Esophagus (tissue), 2 donors: ENCODE data around the gene BCS1L. TPM values are rescaled to one million over a fixed set of nuclear protein-coding genes. Genes with fewer than 3 reads are reported as not detected.

Experiments
- H3K27ac ChIP-seq, 2 donors: one replicate each; pipeline ENCODE4 v1.5.1; 2013; ENCODE audit warnings: low read depth in 2 of 2, mild to moderate bottlenecking in 2 of 2, inconsistent platforms in 1 of 2, low read length in 1 of 2, moderate library complexity in 1 of 2
- H3K27me3 ChIP-seq, 2 donors: one replicate each; pipeline ENCODE4 v1.6.1; 2013; ENCODE audit warnings: low read length in 2 of 2, control low read depth in 1 of 2, mild to moderate bottlenecking in 1 of 2; ENCODE audit not compliant: insufficient read depth in 2 of 2, control insufficient read depth in 1 of 2
- H3K36me3 ChIP-seq, 2 donors: one replicate each; pipeline ENCODE4 v1.6.1; 2013; ENCODE audit warnings: low read length in 1 of 2; ENCODE audit not compliant: control insufficient read depth in 2 of 2, insufficient read depth in 2 of 2
- H3K4me1 ChIP-seq, 2 donors: one replicate each; pipeline ENCODE4 v1.6.1; 2013; ENCODE audit warnings: low read length in 1 of 2; ENCODE audit not compliant: control insufficient read depth in 2 of 2, insufficient read depth in 2 of 2
- H3K4me3 ChIP-seq, 2 donors: one replicate each; pipeline ENCODE4 v1.5.1; 2013; ENCODE audit warnings: low read length in 2 of 2, mild to moderate bottlenecking in 2 of 2, low read depth in 1 of 2, moderate library complexity in 1 of 2
- H3K9me3 ChIP-seq, 2 donors: one replicate each; pipeline ENCODE4 v1.6.1; 2013; ENCODE audit warnings: mild to moderate bottlenecking in 2 of 2, low read depth in 1 of 2, low read length in 1 of 2, moderate library complexity in 1 of 2; ENCODE audit not compliant: control insufficient read depth in 2 of 2, insufficient read depth in 1 of 2
- WGBS, 2 donors: extraction: QIAGEN DNeasy Blood & Tissue Kit; methylation state at CpG; one replicate each; pipeline ENCODE4 v1.1.7; 2013; 5-methylcytosine and 5-hydroxymethylcytosine counted together
- polyA plus RNA-seq, 2 donors: library from polyadenylated mRNA; stranded (reverse); fragments of 200-250 nt; gene quantifications; one replicate each; pipeline ENCODE4 v1.2.3, GENCODE V29; 2013
- donor health status: healthy with polysubstance abuse.
- donor health status: Bipolar disorder and iron deficiency.

Gene BCS1L
- polyA plus RNA-seq, 2 donors, result 38.5 to 53.8 TPM

GRCh38 chr2:218635719-218636118 lies 23.8 kb upstream of the BCS1L start:
- Histone ChIP-seq H3K9me3 (no peaks in the 10 kb centered on the region), H3K27ac (no peak overlapping the region), H3K27me3 (no peaks in the 10 kb centered on the region), H3K4me3 (no peak overlapping the region), H3K36me3 (peaks cover 28 to 31% of the 10 kb centered on the region in 2 donors), H3K4me1 (no peaks in the 10 kb centered on the region)
- WGBS, 2 donors, result 92 to 93% methylated on average over 5 of the region's 5 CpGs

- 98% methylated on average over 18 of the region's 18 CpGs for WGBS, 2 donors
- H3K27me3 ChIP-seq, result no peaks in the 10 kb centered on the region
- H3K4me1 ChIP-seq, result no peaks in the 10 kb centered on the region
- H3K9me3 ChIP-seq, result no peaks in the 10 kb centered on the region
- H3K27ac ChIP-seq, result no peak overlapping the region
- no peak overlapping the region for H3K4me3 ChIP-seq
- H3K36me3 ChIP-seq, result peaks cover 38 to 47% of the 10 kb centered on the region in 2 donors
Observed at GRCh38 chr2:218638372-218638771, 21.1 kb upstream of the BCS1L start.

GRCh38 chr2:218642121-218642656 lies 17.3 kb upstream of the BCS1L start:
- Histone ChIP-seq H3K27ac (no peak overlapping the region), H3K27me3 (no peaks in the 10 kb centered on the region), H3K36me3 (peaks cover 34 to 58% of the 10 kb centered on the region in 2 donors), H3K9me3 (no peaks in the 10 kb centered on the region), H3K4me3 (no peak overlapping the region), H3K4me1 (no peaks in the 10 kb centered on the region)
- WGBS, 2 donors, result 90 to 91% methylated on average over 18 of the region's 18 CpGs

GRCh38 chr2:218642786-218643185 lies 16.7 kb upstream of the BCS1L start:
- Histone ChIP-seq H3K4me1 (no peaks in the 10 kb centered on the region), H3K36me3 (peaks cover 34 to 57% of the 10 kb centered on the region in 2 donors), H3K4me3 (no peak overlapping the region), H3K27ac (no peak overlapping the region), H3K27me3 (no peaks in the 10 kb centered on the region), H3K9me3 (no peaks in the 10 kb centered on the region)
- WGBS, 2 donors, result 89 to 91% methylated on average over 17 of the region's 17 CpGs

- Histone ChIP-seq H3K4me3 (no peak overlapping the region), H3K36me3 (peaks cover 29 to 57% of the 10 kb centered on the region in 2 donors), H3K27ac (no peak overlapping the region), H3K27me3 (no peaks in the 10 kb centered on the region), H3K9me3 (no peaks in the 10 kb centered on the region), H3K4me1 (no peaks in the 10 kb centered on the region)
- WGBS, 2 donors, result 92% methylated on average over 8 to 10 of the region's 10 CpGs
Observed at GRCh38 chr2:218643751-218644310, 15.7 kb upstream of the BCS1L start.

- H3K4me1 ChIP-seq, result no peaks in the 10 kb centered on the region
- H3K36me3 ChIP-seq, result peaks cover 29 to 59% of the 10 kb centered on the region in 2 donors
- no peaks in the 10 kb centered on the region for H3K9me3 ChIP-seq
- no peak overlapping the region for H3K27ac ChIP-seq
- H3K27me3 ChIP-seq, result no peaks in the 10 kb centered on the region
- 86 to 92% methylated on average over 11 of the region's 11 CpGs for WGBS, 2 donors
- H3K4me3 ChIP-seq, result no peak overlapping the region
Observed at GRCh38 chr2:218644721-218645120, 14.8 kb upstream of the BCS1L start.

GRCh38 chr2:218645126-218645525 lies 14.4 kb upstream of the BCS1L start:
- Histone ChIP-seq H3K36me3 (peaks cover 30 to 60% of the 10 kb centered on the region in 2 donors), H3K9me3 (no peaks in the 10 kb centered on the region), H3K27ac (no peak overlapping the region), H3K4me3 (no peak overlapping the region), H3K27me3 (no peaks in the 10 kb centered on the region), H3K4me1 (no peaks in the 10 kb centered on the region)
- 73 to 79% methylated on average over 1 of the region's 1 CpG for WGBS, 2 donors

- peaks cover 25 to 52% of the 10 kb centered on the region in 2 donors for H3K36me3 ChIP-seq
- WGBS, 2 donors, result 71 to 73% methylated on average over 9 of the region's 9 CpGs
- no peak overlapping the region for H3K27ac ChIP-seq
- H3K27me3 ChIP-seq, result no peaks in the 10 kb centered on the region
- no peaks in the 10 kb centered on the region for H3K4me1 ChIP-seq
- H3K4me3 ChIP-seq, result no peak overlapping the region
- H3K9me3 ChIP-seq, result no peaks in the 10 kb centered on the region
Observed at GRCh38 chr2:218648088-218648786, 11.2 kb upstream of the BCS1L start.

- H3K4me1 ChIP-seq, result no peaks in the 10 kb centered on the region
Observed at GRCh38 chr2:218648787-218649100, 10.7 kb upstream of the BCS1L start.

GRCh38 chr2:218655751-218656150 lies 3.7 kb upstream of the BCS1L start:
- Histone ChIP-seq H3K36me3 (peaks cover 11 to 17% of the 10 kb centered on the region in 2 donors), H3K27ac (no peak overlapping the region), H3K4me1 (peaks cover 0 to 6% of the 10 kb centered on the region in 2 donors), H3K9me3 (no peaks in the 10 kb centered on the region), H3K27me3 (no peaks in the 10 kb centered on the region), H3K4me3 (no peak overlapping the region)
- WGBS, 2 donors, result 97% methylated on average over 2 of the region's 2 CpGs

More at GRCh38 chr2:218648787-218649100, 10.7 kb upstream of the BCS1L start:
- Histone ChIP-seq H3K4me3 (no peak overlapping the region), H3K36me3 (peaks cover 22 to 48% of the 10 kb centered on the region in 2 donors), H3K9me3 (no peaks in the 10 kb centered on the region), H3K27ac (no peak overlapping the region), H3K27me3 (no peaks in the 10 kb centered on the region)
- WGBS, 2 donors, result 88 to 90% methylated on average over 10 to 11 of the region's 11 CpGs
